Neural progenitor cell (in vitro differentiated cells): ENCODE measurements around the gene ZNF234.

ENCODE experiments used
- CTCF ChIP-seq: fragments of 200-600 bp; sonication (generic); IDR thresholded peaks from 2 replicates; pipeline ENCODE4 v1.5.1; 2017; ENCODE audit warnings: antibody characterized with exemption, mild to moderate bottlenecking
- EZH2 ChIP-seq: fragments of 200-600 bp; sonication (generic); IDR thresholded peaks from 2 replicates; pipeline ENCODE4 v1.6.1; 2017; ENCODE audit warnings: antibody characterized with exemption, mild to moderate bottlenecking, moderate library complexity
- EZH2phosphoT487 ChIP-seq: fragments of 200-600 bp; sonication (generic); IDR thresholded peaks from 2 replicates; pipeline ENCODE4 v1.6.1; 2017; ENCODE audit warnings: antibody characterized with exemption

- no peak for TF ChIP-seq CTCF
- TF ChIP-seq EZH2: no peak
- TF ChIP-seq EZH2phosphoT487: no peak
Observed at GRCh38 chr19:44196772-44197171, 55.4 kb downstream of the ZNF234 start.
